Epithelial cell of proximal tubule (primary cell): ENCODE data around the gene UBAP1. TPM values are rescaled to one million over a fixed set of nuclear protein-coding genes. Genes with fewer than 3 reads are reported as not detected.

ENCODE experiments used
- DNase-seq: peaks from one replicate; pipeline ENCODE4 v3.0.0-alpha.2; 2011; ENCODE audit warnings: low read depth
- H3K4me3 ChIP-seq: 2 replicates; pipeline ENCODE4 v1.5.1; 2011; ENCODE audit warnings: low read depth, mild to moderate bottlenecking, low read length
- CTCF ChIP-seq: conservative IDR thresholded peaks from 2 replicates; pipeline ENCODE4 v1.5.1; 2012; ENCODE audit warnings: low read depth, mild to moderate bottlenecking, low read length
- total RNA-seq: library from RNA; depleted of rRNA; stranded (reverse); fragments of >200 nt; gene quantifications from 2 replicates; pipeline ENCODE4 v1.2.3, GENCODE V29; 2015

Gene UBAP1
- total RNA-seq, 1 donor from 2014 or later, result 37.4 TPM

- H3K4me3 ChIP-seq, result no peak overlapping the region
- DNase-seq, result no peak
- TF ChIP-seq CTCF, result no peak
Measured at GRCh38 chr9:34254141-34254913, 75.5 kb downstream of the UBAP1 start.

- TF ChIP-seq CTCF, result no peak
- DNase-seq, result no peak
- H3K4me3 ChIP-seq, result no peak overlapping the region
Measured at GRCh38 chr9:34254966-34255825, 76.4 kb downstream of the UBAP1 start.

GRCh38 chr9:34256104-34256503, 77.3 kb downstream of the UBAP1 start:
- DNase-seq, result no peak
- no peak overlapping the region for H3K4me3 ChIP-seq
- peak; percentile 44 for TF ChIP-seq CTCF

- DNase-seq, result no peak
- TF ChIP-seq CTCF, result no peak
- no peak overlapping the region for H3K4me3 ChIP-seq
Measured at GRCh38 chr9:34256987-34257585, 78.2 kb downstream of the UBAP1 start.

GRCh38 chr9:34259315-34259714, 80.5 kb downstream of the UBAP1 start:
- TF ChIP-seq CTCF, result no peak
- DNase-seq, result no peak
- H3K4me3 ChIP-seq, result no peak overlapping the region

GRCh38 chr9:34262971-34263370, 84.1 kb downstream of the UBAP1 start:
- TF ChIP-seq CTCF, result no peak
- no peak for DNase-seq
- H3K4me3 ChIP-seq, result no peak overlapping the region
